Tibial nerve (tissue), 4 donors: Measurements from ENCODE around the gene ASB14. TPM values are rescaled to one million over a fixed set of nuclear protein-coding genes. Genes with fewer than 3 reads are reported as not detected.

Experiments used
- DNase-seq, 2 donors: peaks; one replicate each; pipeline ENCODE4 v3.0.0-alpha.2; 2019; ENCODE audit warnings: low spot score in 2 of 2
- H3K27ac ChIP-seq, 4 donors: fragments of 200-600 bp; sonication (generic) in 3 of 4; one replicate each; pipeline ENCODE4 v1.5.1; 2017 to 2019; ENCODE audit warnings: mild to moderate bottlenecking in 1 of 4
- H3K27me3 ChIP-seq, 2 donors: fragments of 200-600 bp; sonication (generic) in 1 of 2; one replicate each; pipeline versions ENCODE4 v1.5.1 to v1.6.0; 2017 to 2019
- H3K36me3 ChIP-seq, 3 donors: fragments of 200-600 bp; sonication (generic); one replicate each; pipeline ENCODE4 v1.5.1; 2018 to 2019
- H3K4me1 ChIP-seq, 4 donors: fragments of 200-600 bp; sonication (generic) in 3 of 4; one replicate each; pipeline ENCODE4 v1.5.1; 2017 to 2019
- H3K4me3 ChIP-seq, 4 donors: fragments of 200-600 bp; sonication (generic) in 3 of 4; one replicate each; pipeline ENCODE4 v1.5.1; 2017 to 2019; ENCODE audit warnings: mild to moderate bottlenecking in 1 of 4, moderate library complexity in 1 of 4
- H3K9me3 ChIP-seq, 4 donors: fragments of 200-600 bp; sonication (generic) in 3 of 4; one replicate each; pipeline ENCODE4 v1.5.1; 2017 to 2019
- CTCF ChIP-seq, 5 experiments: fragments of 200-600 bp in 3 of 5; fragments of 450-650 bp in 2 of 5; sonication (generic) in 3 of 5; IDR thresholded peaks; one replicate each; pipeline ENCODE4 v1.5.1; 2016 to 2019; ENCODE audit warnings: antibody characterized with exemption in 5 of 5, mild to moderate bottlenecking in 3 of 5, moderate library complexity in 2 of 5
- EP300 ChIP-seq, 2 donors: sonication (generic); formaldehyde crosslinking; IDR thresholded peaks; one replicate each; pipeline ENCODE4 v1.6.1; 2017; ENCODE audit warnings: antibody characterized with exemption in 2 of 2, mild to moderate bottlenecking in 1 of 2
- POLR2A ChIP-seq, 2 donors: fragments of 450-650 bp; IDR thresholded peaks; one replicate each; pipeline ENCODE4 v1.6.1; 2017; ENCODE audit warnings: antibody characterized with exemption in 2 of 2, mild to moderate bottlenecking in 2 of 2, moderate library complexity in 2 of 2
- WGBS, 2 donors: methylation state at CpG; one replicate each; pipeline ENCODE4 v1.1.5; 2018; 5-methylcytosine and 5-hydroxymethylcytosine counted together
- total RNA-seq, 4 donors: library from RNA; depleted of rRNA; stranded (reverse); fragments of >200 nt; gene quantifications; one replicate each; pipeline ENCODE4 v1.1.0, GENCODE V29; 2016

The ASB14 gene
- total RNA-seq, 4 donors from 2014 or later = not detected

GRCh38 chr3:57227204-57227929 lies 65.1 kb downstream of the ASB14 start, which contains the start of gene APPL1:
Gene APPL1, plus strand, starts transcription at chr3:57227729. Its CDS starts 155 bp downstream, at chr3:57227884.
- 0 to 1% methylated on average over 21 to 23 of the region's 71 CpGs for WGBS, 2 donors
- no peaks in the 10 kb centered on the region for H3K36me3 ChIP-seq
- no peaks in the 10 kb centered on the region for H3K27me3 ChIP-seq
- TF ChIP-seq EP300 (IDR thresholded peaks at IDR 0.05) = peak; percentile 29 to 88
- peak in 1 of 5 experiments; percentile 43 for TF ChIP-seq CTCF (IDR thresholded peaks at IDR 0.05)
- peak; percentile 61 to 79 for TF ChIP-seq POLR2A (IDR thresholded peaks at IDR 0.05)
- peaks cover 0 to 28% (median 14%) of the 10 kb centered on the region in 4 donors for H3K4me1 ChIP-seq
- H3K9me3 ChIP-seq = no peaks in the 10 kb centered on the region
- peak; percentile 81 to 83 for DNase-seq
- peak within 1 kb of the TSS; percentile 75 to 94 (median 91) for H3K27ac ChIP-seq
- H3K4me3 ChIP-seq = peak within 1 kb of the TSS; percentile 76 to 91 (median 82)

GRCh38 chr3:57226176-57226575 lies 66.3 kb downstream of the ASB14 start:
- H3K9me3 ChIP-seq = no peaks in the 10 kb centered on the region
- H3K27ac ChIP-seq = no peak overlapping the region
- no peaks in the 10 kb centered on the region for H3K27me3 ChIP-seq
- peaks cover 0 to 28% (median 14%) of the 10 kb centered on the region in 4 donors for H3K4me1 ChIP-seq
- no peaks in the 10 kb centered on the region for H3K36me3 ChIP-seq
- TF ChIP-seq CTCF (IDR thresholded peaks at IDR 0.05) (no peak), EP300 (IDR thresholded peaks at IDR 0.05) (no peak)
- WGBS, 2 donors = 47 to 54% methylated on average over 2 of the region's 2 CpGs
- H3K4me3 ChIP-seq = no peak overlapping the region
- DNase-seq = no peak

- no peak for DNase-seq
- no peaks in the 10 kb centered on the region for H3K27me3 ChIP-seq
- no peak overlapping the region for H3K27ac ChIP-seq
- H3K36me3 ChIP-seq = no peaks in the 10 kb centered on the region
- peaks cover 0 to 22% (median 10%) of the 10 kb centered on the region in 4 donors for H3K4me1 ChIP-seq
- no peaks in the 10 kb centered on the region for H3K9me3 ChIP-seq
- WGBS, 2 donors = 53 to 61% methylated on average over 4 of the region's 4 CpGs
- H3K4me3 ChIP-seq = no peak overlapping the region
- TF ChIP-seq CTCF (IDR thresholded peaks at IDR 0.05) (no peak), POLR2A (IDR thresholded peaks at IDR 0.05) (no peak), EP300 (IDR thresholded peaks at IDR 0.05) (no peak)
Observed at GRCh38 chr3:57224856-57225255, 67.6 kb downstream of the ASB14 start.

GRCh38 chr3:57221883-57222282 lies 70.6 kb downstream of the ASB14 start:
- no peaks in the 10 kb centered on the region for H3K36me3 ChIP-seq
- H3K4me3 ChIP-seq = no peak overlapping the region
- H3K4me1 ChIP-seq = peaks cover 0 to 8% (median 0%) of the 10 kb centered on the region in 4 donors
- TF ChIP-seq POLR2A (IDR thresholded peaks at IDR 0.05) = no peak
- no peak for TF ChIP-seq EP300 (IDR thresholded peaks at IDR 0.05)
- TF ChIP-seq CTCF (IDR thresholded peaks at IDR 0.05) = peak in 2 of 5 experiments; percentile 12 to 33
- DNase-seq = no peak
- H3K9me3 ChIP-seq = no peaks in the 10 kb centered on the region
- no peaks in the 10 kb centered on the region for H3K27me3 ChIP-seq
- 49 to 51% methylated on average over 2 of the region's 2 CpGs for WGBS, 2 donors
- H3K27ac ChIP-seq = no peak overlapping the region

Other genes starting within 250 kb of the ASB14 start
- not detected for gene SPATA12, start 232.0 kb downstream of the ASB14 start, total RNA-seq
- 10 to 100 TPM in 3 of 4 donors, 1 to 10 TPM in 1; 9.8 to 13.8 (median 10.1) TPM for gene IL17RD, start 127.3 kb downstream of the ASB14 start, total RNA-seq
- 1 to 10 TPM in 2 of 4 donors, not detected in 2; 1.1 to 3.6 TPM for gene HESX1, start 92.7 kb downstream of the ASB14 start, total RNA-seq
- 10 to 100 TPM; 32.8 to 37.2 (median 33.0) TPM for gene APPL1, start 65.0 kb downstream of the ASB14 start, total RNA-seq